Stimulated activated CD8-positive, alpha-beta memory T cell treated with anti-CD3 and anti-CD28 coated beads, Interleukin-15, amount 100 ng/mL, for 4 hours (primary cell): ENCODE data around the gene SLX1A.
A peak's percentile ranks its signal among the peaks of the same experiment; 100 is the strongest.
"Not testable (repeated sequence)": the region's sequence is repeated elsewhere in the genome, so short reads cannot be mapped to it uniquely, and the experiment has no call there.

Experiments
- DNase-seq, 2 donors: peaks; one replicate each; pipeline ENCODE4 v3.0.0-alpha.2; 2020; ENCODE audit warnings: low read depth in 2 of 2

Gene SLX1A

DNA sequence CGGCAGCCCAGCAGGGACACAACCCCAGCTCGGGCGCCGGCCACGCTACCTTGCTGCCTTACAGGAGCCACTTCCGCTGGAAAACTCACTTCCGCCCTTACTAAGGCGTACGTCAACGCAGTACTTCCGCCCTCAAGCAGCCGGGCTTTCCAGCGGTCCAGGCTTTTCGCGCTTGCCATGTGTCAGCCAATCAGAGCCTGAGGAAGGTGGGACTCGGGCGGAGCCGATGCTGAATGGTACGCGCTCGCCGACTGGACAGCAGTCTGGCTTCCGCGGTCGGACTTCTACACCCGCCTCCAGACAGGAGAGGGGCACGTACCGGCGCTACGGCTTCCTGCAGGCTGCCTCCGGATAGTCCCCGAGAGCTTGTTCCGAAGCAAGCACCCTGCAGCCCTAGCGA lies at the start of gene SLX1A, which contains the start of gene BOLA2B:
TSS of gene SLX1A (plus strand) at position 261 of the 400 bp plus-strand sequence. CDS start 210 bp downstream, outside the sequence.
TSS of gene BOLA2B (minus strand) at position 52 of the 400 bp plus-strand sequence. CDS start 71 bp downstream, outside the sequence.
- not testable (repeated sequence) for DNase-seq

DNA sequence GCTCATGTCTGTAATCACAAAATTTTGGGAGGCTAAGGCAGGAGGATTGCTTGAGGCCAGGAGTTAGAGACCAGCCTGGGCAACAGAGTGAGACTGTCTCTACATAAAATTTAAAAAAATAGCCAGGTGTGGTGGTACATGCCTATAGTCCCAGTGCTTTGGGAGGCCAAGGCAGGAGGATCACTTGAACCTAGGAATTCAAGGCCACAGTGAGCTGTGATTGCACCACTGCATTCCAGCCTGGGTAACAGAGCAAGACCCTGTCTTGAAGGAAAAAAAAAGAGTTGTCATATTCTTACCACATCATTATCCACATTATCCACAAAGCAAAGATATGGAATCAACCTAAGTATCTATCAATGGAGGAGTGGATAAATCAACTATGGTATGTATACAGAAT lies 49.7 kb upstream of the SLX1A start:
- DNase-seq, result no peak

DNA sequence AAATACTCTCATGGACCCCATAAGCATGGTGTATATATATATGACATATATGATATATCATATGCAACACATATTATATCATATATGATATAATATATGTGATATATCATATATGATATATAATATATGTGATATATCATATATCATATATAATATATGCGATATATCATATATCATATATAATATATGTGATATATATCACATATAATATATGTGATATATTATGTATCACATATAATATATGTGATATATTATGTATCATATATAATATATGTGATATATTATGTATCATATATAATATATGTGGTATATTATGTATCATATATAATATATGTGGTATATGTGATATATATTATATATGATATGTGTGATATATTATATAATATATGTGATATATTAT lies 48.8 kb upstream of the SLX1A start:
- no peak for DNase-seq

DNA sequence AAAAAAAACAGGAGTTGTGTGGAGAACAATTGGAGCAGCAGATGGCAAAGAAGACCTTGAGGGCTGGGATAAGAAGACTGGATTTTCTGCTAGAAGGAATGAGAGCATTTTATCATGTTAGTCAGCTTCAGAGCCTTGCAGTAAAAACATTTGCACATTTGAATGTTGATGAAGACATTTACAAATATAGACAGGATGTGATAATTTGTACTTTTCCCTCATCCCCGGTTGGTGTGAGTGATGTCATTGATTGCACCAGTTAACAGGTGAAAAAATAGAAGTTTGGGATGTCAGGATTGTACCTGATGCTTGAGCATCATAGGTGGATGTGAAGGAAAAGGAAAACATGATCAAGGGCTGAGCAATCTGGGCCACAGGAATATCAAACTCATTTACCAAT lies 48.0 kb upstream of the SLX1A start:
- DNase-seq, result no peak

GRCh38 chr16:30147843-30148510 lies 45.7 kb upstream of the SLX1A start:
- DNase-seq, result no peak

GRCh38 chr16:30149250-30149930 lies 44.3 kb upstream of the SLX1A start:
- DNase-seq, result no peak

DNA sequence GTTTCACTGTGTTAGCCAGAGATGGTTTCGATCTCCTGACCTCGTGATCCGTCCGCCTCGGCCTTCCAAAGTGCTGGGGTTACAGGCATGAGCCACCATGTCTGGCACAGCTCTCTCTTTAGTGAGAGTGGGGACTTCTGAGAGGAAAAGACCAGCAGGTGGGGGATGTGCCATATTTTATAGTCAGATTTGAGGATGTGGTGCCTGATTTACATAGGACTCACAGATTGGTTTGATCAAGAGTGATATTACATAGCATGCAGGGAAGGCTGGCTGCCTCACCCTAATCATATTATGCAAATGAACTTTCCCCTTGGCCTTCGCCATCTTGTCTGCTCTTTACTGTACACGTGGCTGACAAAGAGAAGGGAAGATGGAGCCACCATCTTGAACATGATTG lies 42.6 kb upstream of the SLX1A start:
- DNase-seq, result no peak

GRCh38 chr16:30152517-30152916 lies 41.2 kb upstream of the SLX1A start:
- no peak for DNase-seq

DNA sequence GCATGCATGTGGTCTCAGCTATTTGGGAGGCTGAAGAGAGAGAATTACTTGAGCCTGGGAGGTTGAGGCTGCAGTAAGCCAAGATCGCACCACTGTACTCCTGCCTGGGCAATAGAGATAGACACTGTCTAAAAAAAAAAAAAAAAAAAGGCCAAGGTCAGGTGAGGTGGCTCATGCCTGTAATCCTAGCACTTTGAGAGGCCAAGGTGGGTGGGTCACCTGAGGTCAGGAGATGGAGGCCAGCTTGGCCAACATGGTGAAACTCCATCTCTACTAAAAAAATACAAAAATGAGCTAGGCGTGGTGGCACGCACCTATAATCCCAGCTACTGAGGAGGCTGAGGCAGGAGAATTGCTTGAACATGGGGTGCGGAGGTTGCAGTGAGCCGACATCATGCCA lies 38.5 kb upstream of the SLX1A start:
- no peak for DNase-seq

- DNase-seq, result no peak
Observed at GRCh38 chr16:30157214-30157613, 36.5 kb upstream of the SLX1A start.

DNA sequence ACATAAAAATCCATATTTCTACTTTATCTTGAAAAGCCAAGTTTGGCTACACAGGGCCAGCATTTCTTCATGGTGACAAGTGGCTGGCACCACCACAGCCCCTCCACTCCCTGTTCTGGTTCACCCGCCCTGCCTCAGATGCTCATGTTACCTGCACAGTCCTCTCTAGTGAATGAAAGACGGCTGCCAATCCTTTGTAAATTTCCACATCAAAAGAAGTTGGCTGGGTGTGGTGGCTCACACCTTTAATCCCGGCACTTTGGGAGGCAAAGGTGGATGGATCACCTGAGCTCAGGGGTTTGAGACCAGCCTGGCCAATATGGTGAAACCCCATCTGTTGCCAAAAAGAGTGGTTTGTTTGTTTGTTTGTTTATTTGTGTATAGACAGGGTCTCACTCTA lies 30.1 kb upstream of the SLX1A start:
- DNase-seq, result no peak

- DNase-seq, result no peak
Observed at GRCh38 chr16:30166202-30166902, 27.3 kb upstream of the SLX1A start.

- not testable (repeated sequence) for DNase-seq
Observed at GRCh38 chr16:30168746-30169145, 24.9 kb upstream of the SLX1A start.

DNA sequence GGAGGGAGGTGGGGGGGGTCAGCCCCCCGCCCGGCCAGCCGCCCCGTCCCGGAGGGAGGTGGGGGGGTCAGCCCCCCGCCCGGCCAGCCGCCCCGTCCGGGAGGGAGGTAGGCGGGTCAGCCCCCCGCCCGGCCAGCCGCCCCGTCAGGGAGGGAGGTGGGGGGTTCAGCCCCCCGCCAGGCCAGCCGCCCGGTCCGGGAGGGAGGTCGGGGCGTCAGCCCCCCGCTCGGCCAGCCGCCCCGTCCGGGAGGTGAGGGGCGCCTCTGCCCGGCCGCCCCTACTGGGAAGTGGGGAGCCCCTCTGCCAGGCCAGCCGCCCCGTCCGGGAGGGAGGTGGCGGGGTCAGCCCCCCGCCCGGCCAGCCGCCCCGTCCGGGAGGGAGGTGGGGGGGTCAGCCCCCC lies 24.3 kb upstream of the SLX1A start:
- DNase-seq, result not testable (repeated sequence)

DNA sequence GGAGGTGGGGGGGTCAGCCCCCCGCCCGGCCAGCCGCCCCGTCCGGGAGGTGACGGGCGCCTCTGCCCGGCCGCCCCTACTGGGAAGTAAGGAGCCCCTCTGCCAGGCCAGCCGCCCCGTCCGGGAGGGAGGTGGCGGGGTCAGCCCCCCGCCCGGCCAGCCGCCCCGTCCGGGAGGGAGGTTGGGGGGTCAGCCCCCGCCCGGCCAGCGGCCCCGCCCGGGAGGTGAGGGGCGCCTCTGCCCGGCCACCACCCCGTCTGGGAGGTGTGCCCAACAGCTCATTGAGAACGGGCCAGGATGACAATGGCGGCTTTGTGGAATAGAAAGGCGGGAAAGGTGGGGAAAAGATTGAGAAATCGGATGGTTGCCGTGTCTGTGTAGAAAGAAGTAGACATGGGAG lies 23.5 kb upstream of the SLX1A start:
- not testable (repeated sequence) for DNase-seq

DNA sequence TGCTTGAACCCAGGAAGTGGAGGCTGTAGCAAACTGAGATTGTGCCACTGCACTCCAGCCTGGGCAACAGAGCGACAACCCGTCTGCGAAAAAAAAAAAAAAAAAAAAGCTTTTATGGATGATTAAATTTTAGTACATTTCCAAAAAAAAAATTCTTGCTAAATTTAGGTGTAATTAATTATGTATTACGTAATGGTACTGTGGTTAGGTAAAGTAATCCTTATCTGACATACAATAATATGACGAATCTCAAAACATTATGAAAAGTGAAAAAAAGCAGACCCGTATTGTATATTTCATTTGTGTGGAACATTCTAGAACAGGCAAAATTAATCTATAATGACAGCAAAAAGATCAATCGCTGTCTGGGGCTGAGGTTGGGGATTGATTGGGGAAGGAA lies 20.6 kb upstream of the SLX1A start:
- DNase-seq, result no peak

DNA sequence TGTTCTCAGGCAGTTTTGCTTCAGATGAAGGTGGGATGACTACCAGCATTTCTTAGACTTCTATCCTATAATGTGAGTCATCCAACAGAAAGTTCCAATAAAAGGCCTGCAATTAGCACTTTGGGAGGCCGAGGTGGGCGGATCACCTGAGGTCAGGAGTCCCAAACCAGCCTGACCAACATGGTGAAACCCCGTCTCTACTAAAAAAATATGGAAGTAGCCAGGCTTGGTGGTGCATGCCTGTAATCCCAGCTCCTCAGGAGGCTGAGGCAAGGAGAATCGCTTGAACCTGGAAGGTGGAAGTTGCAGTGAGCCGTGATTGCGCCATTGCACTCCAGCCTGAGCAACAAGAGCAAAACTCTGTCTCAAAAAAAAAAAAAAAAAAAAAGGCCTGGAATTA lies 16.8 kb upstream of the SLX1A start:
- DNase-seq, result not testable (repeated sequence)

- DNase-seq, result no peak
Observed at GRCh38 chr16:30179195-30179594, 14.5 kb upstream of the SLX1A start.

- no peak for DNase-seq
Observed at GRCh38 chr16:30179931-30180330, 13.7 kb upstream of the SLX1A start.

GRCh38 chr16:30180741-30181140 lies 12.9 kb upstream of the SLX1A start:
- no peak for DNase-seq

DNA sequence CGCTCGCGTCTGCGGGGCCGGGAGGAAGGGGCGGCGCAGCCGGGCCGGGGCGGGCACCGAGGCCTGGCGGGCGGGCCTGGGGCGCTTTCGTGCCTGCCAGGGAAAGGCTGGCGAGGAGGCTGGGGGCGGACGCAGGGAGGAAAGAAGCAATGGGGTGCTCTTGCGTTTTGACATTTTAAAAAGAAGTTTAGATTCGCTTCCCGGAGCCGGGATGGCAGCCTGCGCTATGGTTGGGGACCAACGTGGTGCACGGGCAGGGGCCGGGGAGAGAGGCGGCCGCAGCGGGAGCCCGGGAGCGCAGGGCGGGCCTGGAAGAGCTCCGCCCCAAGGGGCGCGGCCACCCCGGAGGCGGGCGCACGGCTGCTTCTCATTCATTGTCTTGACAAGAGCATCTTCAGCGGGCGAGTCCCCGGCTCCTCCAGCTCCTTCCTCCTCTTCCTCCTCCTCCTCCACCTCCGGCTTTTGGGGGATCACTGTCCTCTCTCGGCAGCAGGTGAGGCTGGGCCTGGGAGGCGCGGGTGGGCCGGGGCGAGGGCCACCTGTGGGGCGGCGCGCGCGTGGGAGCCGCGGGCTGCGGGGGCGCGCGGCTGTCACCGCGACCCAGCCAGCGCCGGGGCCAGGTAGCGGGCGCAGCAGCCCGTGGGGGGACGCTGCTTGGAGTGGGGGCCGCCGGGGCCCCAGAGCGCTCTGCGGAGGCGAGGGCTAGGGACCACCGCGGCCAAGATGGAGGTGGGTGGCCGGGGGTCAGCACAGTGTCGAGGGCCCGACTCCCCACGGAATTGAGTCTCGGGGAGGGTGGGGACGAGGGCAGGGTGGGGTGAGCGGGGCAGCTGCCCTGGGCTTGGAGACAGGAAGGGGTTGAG lies 10.2 kb upstream of the SLX1A start, which contains the start of gene CORO1A:
TSS of gene CORO1A (plus strand) at position 370 of the 863 bp plus-strand sequence. CDS start 1,608 bp downstream, outside the sequence.
- peak; percentile 57 to 71 for DNase-seq
